NCI-H774 (cell line): ENCODE results near the gene TRIM25.

ENCODE experiments used
- DNase-seq: peaks from one replicate; lab custom pipeline; 2025; lab: John Stamatoyannopoulos, UW

Gene TRIM25

GRCh38 chr17:56866076-56866475 lies 47.8 kb downstream of the TRIM25 start:
- DNase-seq = no peak

GRCh38 chr17:56863974-56864373 lies 49.9 kb downstream of the TRIM25 start:
- no peak for DNase-seq

- no peak for DNase-seq
Observed at GRCh38 chr17:56861899-56862298, 52.0 kb downstream of the TRIM25 start.

GRCh38 chr17:56851008-56851407 lies 62.8 kb downstream of the TRIM25 start:
- no peak for DNase-seq

- no peak for DNase-seq
Observed at GRCh38 chr17:56850591-56850990, 63.3 kb downstream of the TRIM25 start.

GRCh38 chr17:56849131-56849530 lies 64.7 kb downstream of the TRIM25 start:
- no peak for DNase-seq

GRCh38 chr17:56847106-56847505 lies 66.7 kb downstream of the TRIM25 start:
- no peak for DNase-seq

- no peak for DNase-seq
Observed at GRCh38 chr17:56845934-56846333, 67.9 kb downstream of the TRIM25 start.

- DNase-seq = no peak
Observed at GRCh38 chr17:56842577-56842976, 71.3 kb downstream of the TRIM25 start.

GRCh38 chr17:56838687-56839086 lies 75.2 kb downstream of the TRIM25 start:
- no peak for DNase-seq
